ENCODE measurements around the gene SLC6A1.

SLC6A1 gene

GRCh38 chr3:10961921-10962320 is 30.6 kb upstream of the SLC6A1 start:
- H3K27ac ChIP-seq, result no peak overlapping the region
- no peaks in the 10 kb centered on the region for H3K9me3 ChIP-seq (ENCODE audit: severe bottlenecking)
- TF ChIP-seq, protein P1, sequence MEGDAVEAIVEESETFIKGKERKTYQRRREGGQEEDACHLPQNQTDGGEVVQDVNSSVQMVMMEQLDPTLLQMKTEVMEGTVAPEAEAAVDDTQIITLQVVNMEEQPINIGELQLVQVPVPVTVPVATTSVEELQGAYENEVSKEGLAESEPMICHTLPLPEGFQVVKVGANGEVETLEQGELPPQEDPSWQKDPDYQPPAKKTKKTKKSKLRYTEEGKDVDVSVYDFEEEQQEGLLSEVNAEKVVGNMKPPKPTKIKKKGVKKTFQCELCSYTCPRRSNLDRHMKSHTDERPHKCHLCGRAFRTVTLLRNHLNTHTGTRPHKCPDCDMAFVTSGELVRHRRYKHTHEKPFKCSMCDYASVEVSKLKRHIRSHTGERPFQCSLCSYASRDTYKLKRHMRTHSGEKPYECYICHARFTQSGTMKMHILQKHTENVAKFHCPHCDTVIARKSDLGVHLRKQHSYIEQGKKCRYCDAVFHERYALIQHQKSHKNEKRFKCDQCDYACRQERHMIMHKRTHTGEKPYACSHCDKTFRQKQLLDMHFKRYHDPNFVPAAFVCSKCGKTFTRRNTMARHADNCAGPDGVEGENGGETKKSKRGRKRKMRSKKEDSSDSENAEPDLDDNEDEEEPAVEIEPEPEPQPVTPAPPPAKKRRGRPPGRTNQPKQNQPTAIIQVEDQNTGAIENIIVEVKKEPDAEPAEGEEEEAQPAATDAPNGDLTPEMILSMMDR (IDR thresholded peaks at IDR 0.05; ENCODE audit: low read depth, low read length), result no peak
- no peaks in the 10 kb centered on the region for H3K27me3 ChIP-seq (ENCODE audit: insufficient read depth, low read depth, severe bottlenecking)
- no peak for DNase-seq
- no peaks in the 10 kb centered on the region for H3K36me3 ChIP-seq
- no peak overlapping the region for H3K4me3 ChIP-seq (ENCODE audit: low read depth, low read length)

GRCh38 chr3:10962481-10963036 is 30.0 kb upstream of the SLC6A1 start:
- Histone ChIP-seq H3K36me3 (no peaks in the 10 kb centered on the region), H3K4me3 (ENCODE audit: low read depth, low read length) (no peak overlapping the region), H3K27ac (no peak overlapping the region), H3K27me3 (ENCODE audit: insufficient read depth, low read depth, severe bottlenecking) (no peaks in the 10 kb centered on the region), H3K9me3 (ENCODE audit: severe bottlenecking) (no peaks in the 10 kb centered on the region)
- no peak for DNase-seq
- TF ChIP-seq, protein P1 (IDR thresholded peaks at IDR 0.05; ENCODE audit: low read depth, low read length), result no peak

GRCh38 chr3:10964537-10965167 is 27.9 kb upstream of the SLC6A1 start:
- H3K27me3 ChIP-seq (ENCODE audit: insufficient read depth, low read depth, severe bottlenecking), result no peaks in the 10 kb centered on the region
- no peak for DNase-seq
- no peak overlapping the region for H3K27ac ChIP-seq
- no peaks in the 10 kb centered on the region for H3K9me3 ChIP-seq (ENCODE audit: severe bottlenecking)
- H3K36me3 ChIP-seq, result no peaks in the 10 kb centered on the region
- TF ChIP-seq, protein P1 (IDR thresholded peaks at IDR 0.05; ENCODE audit: low read depth, low read length), result no peak
- no peak overlapping the region for H3K4me3 ChIP-seq (ENCODE audit: low read depth, low read length)

DNA sequence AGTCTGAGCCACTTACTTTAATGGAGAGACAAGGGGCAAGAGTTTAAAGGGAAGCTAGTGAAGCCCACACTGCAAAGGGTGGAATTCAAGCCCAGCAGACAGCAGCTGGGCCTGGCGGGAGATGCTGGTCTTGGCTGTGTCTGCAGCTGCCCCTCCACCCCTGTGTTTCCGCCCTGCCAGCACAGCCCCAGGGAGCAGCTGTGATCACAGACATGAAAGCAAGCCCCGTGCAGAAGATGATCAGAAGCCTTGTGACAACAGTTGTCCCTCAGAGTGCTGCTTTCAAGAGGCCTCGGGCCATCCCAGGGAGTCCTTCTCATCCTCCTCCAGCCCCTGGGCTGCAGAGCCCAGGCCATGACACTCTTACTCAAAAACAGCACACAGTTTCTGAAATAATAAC is 24.1 kb upstream of the SLC6A1 start:
- no peak for DNase-seq
- H3K27me3 ChIP-seq (ENCODE audit: insufficient read depth, low read depth, severe bottlenecking), result no peaks in the 10 kb centered on the region
- H3K36me3 ChIP-seq, result no peaks in the 10 kb centered on the region
- TF ChIP-seq, protein P1 (IDR thresholded peaks at IDR 0.05; ENCODE audit: low read depth, low read length), result no peak
- H3K4me3 ChIP-seq (ENCODE audit: low read depth, low read length), result no peak overlapping the region
- H3K27ac ChIP-seq, result no peak overlapping the region
- H3K9me3 ChIP-seq (ENCODE audit: severe bottlenecking), result no peaks in the 10 kb centered on the region

- Histone ChIP-seq H3K27me3 (ENCODE audit: insufficient read depth, low read depth, severe bottlenecking) (no peaks in the 10 kb centered on the region), H3K36me3 (no peaks in the 10 kb centered on the region)
- TF ChIP-seq, protein P1 (IDR thresholded peaks at IDR 0.05; ENCODE audit: low read depth, low read length), result no peak
Measured at GRCh38 chr3:10970306-10970960, 22.1 kb upstream of the SLC6A1 start.

More at GRCh38 chr3:10970306-10970960, 22.1 kb upstream of the SLC6A1 start:
- no peak for DNase-seq
- Histone ChIP-seq H3K4me3 (ENCODE audit: low read depth, low read length) (no peak overlapping the region), H3K27ac (no peak overlapping the region), H3K9me3 (ENCODE audit: severe bottlenecking) (no peaks in the 10 kb centered on the region)
